AG09309 (cell line): ENCODE measurements around the gene SLC3A2.

Experiments
- DNase-seq: peaks from one replicate; pipeline ENCODE4 v3.0.0-alpha.2; 2010; ENCODE audit warnings: low read depth
- H3K4me3 ChIP-seq: 2 replicates; pipeline ENCODE4 v1.5.1; 2011; ENCODE audit warnings: mild to moderate bottlenecking, low read depth, low read length, moderate library complexity; ENCODE audit not compliant: control insufficient read depth
- TF ChIP-seq, protein P1 (sequence below): IDR thresholded peaks from 2 replicates; pipeline ENCODE4 v1.5.1; 2011; ENCODE audit warnings: mild to moderate bottlenecking, low read depth, low read length, inconsistent platforms; ENCODE audit not compliant: insufficient read depth, control insufficient read depth; ENCODE audit errors: missing control alignments

SLC3A2 gene

DNA sequence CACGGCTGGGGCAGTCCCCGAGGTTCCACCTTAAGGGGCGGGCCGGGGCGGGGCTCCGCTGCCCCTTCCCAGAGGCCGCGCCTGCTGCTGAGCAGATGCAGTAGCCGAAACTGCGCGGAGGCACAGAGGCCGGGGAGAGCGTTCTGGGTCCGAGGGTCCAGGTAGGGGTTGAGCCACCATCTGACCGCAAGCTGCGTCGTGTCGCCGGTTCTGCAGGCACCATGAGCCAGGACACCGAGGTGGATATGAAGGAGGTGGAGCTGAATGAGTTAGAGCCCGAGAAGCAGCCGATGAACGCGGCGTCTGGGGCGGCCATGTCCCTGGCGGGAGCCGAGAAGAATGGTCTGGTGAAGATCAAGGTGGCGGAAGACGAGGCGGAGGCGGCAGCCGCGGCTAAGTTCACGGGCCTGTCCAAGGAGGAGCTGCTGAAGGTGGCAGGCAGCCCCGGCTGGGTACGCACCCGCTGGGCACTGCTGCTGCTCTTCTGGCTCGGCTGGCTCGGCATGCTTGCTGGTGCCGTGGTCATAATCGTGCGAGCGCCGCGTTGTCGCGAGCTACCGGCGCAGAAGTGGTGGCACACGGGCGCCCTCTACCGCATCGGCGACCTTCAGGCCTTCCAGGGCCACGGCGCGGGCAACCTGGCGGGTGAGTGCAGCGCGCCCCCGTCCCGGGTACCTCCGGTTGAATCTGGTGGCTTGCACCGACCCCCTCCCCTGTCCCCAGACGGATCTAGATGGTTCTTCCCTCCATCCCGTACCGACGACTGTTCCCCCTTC lies at the start of gene SLC3A2:
TSS of gene SLC3A2 (plus strand) at position 94 of the 776 bp plus-strand sequence. CDS start at position 222, 128 bp downstream.
- H3K4me3 ChIP-seq, result peak within 1 kb of the TSS; percentile 96
- DNase-seq, result peak; percentile 50
- TF ChIP-seq, protein P1, sequence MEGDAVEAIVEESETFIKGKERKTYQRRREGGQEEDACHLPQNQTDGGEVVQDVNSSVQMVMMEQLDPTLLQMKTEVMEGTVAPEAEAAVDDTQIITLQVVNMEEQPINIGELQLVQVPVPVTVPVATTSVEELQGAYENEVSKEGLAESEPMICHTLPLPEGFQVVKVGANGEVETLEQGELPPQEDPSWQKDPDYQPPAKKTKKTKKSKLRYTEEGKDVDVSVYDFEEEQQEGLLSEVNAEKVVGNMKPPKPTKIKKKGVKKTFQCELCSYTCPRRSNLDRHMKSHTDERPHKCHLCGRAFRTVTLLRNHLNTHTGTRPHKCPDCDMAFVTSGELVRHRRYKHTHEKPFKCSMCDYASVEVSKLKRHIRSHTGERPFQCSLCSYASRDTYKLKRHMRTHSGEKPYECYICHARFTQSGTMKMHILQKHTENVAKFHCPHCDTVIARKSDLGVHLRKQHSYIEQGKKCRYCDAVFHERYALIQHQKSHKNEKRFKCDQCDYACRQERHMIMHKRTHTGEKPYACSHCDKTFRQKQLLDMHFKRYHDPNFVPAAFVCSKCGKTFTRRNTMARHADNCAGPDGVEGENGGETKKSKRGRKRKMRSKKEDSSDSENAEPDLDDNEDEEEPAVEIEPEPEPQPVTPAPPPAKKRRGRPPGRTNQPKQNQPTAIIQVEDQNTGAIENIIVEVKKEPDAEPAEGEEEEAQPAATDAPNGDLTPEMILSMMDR, result peak; percentile 70

DNA sequence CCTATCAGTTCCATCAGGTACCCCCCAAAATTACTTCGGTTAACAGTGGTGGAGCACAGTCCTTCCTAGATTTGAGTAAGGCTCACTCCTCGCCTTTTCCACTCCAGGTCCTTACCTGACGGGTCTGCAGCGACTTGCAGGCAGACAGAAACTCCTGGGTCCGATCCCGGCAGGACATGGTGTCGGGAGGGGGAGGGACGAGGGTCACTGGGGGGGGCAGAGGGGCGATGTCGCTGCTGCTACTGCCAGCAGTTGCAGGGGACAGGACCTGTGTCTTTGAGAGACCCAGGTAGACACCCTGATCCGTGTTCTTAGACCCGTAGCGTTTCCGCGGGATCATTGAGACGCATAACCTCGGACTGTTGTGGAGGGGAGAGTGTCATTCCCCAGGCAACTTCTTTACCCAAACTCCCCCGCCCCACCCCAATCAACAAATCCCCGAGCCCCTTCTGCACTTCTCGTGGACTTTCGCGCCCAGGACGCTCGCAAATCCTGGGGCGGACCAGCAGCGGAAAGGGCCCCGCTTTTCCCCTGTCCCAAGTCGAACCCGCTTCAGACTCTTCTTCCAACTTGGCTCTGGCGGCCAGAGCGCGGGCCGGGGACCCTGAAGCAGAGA lies 49.7 kb upstream of the SLC3A2 start:
- peak overlapping the region; percentile 97 for H3K4me3 ChIP-seq
- DNase-seq, result no peak
- TF ChIP-seq, protein P1, result no peak

DNA sequence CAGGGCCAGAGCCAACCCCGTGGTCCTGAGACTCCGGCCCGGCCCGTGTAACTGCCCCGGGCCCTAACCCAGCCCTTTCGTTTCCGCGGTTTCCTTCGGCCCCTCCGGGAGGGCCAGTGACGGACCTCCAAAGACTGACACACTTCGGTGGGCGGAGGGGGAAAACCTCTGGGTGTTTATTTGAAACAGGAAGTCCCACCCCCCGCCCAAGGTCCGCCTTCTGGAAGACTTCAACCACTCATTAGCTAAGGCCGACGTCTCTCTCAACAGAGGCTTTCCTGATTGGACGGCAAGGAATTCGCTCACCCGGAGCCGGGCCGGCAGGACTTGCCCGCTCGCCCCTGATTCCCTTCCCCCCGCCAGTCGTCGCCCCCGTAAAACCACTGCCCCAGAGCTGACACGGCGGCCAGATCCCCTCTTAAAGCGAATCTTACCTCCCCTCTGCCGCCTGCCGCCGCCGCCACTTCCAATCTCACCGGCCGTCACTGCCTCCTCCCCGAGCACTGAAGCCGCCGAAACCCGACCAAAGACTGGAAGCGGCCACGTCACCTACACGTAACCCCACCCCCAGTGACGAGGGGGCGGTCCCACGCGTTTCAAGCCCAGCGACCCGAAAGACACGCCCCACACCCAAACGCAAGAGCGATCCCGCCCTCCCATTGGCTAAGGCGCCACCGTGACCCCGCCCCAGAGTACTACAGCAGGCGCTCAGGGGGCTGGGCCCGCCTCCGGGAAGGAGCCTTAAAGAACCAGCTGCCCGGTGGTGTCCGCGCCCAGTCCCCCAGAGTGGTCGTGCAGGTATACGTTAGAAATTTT lies 49.0 kb upstream of the SLC3A2 start, which contains the start of gene STX5:
TSS of gene STX5 (minus strand) at position 532 of the 816 bp plus-strand sequence. CDS start 808 bp downstream, outside the sequence.
- H3K4me3 ChIP-seq, result peak within 1 kb of the TSS; percentile 97
- TF ChIP-seq, protein P1, result no peak
- peak; percentile 94 for DNase-seq

DNA sequence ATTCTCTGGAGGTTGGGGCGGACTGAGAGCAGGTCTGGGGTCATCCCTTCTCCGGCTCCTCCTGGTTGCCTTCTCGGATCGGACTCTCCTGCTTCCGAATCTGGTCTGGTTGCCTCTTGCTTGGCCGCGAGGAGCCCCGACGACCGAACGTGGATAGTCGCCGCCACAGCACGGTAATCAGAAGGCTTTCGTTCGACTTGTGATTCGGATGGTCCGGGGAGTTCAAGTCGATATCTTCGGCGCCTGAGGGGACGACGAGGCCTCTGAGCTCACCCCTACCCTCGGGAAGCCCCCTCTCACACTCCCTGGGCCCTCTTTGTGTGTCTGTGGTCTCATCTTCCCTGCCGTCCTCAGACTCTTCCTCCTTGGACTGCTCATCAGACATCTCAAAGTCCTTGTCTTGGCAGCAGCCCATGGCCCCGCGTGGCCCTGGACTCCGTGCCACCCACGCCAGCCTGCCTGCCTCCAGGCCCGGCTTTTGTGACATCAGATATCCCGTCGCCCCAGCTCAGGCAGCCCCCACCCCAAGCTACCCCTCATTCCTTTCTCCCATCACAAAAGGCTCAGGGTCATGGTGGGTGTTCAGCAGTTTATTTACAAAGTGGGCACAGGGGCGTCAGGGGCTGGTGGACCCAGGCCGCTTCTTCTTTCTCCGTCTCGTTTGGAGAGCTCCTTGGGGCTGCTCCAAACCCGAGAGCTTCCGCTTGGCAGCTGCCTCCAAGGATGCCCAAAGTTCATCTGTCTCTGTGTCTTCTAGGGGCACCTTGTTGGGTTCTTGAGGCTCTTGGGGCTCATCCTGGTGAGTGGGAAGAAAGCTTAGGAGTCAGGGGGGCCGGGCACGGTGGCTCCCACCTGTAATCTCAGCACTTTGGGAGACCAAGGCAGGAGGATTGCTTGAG lies 48.1 kb upstream of the SLC3A2 start, which contains the start of gene TEX54:
TSS of gene TEX54 (minus strand) at position 506 of the 899 bp plus-strand sequence.
- H3K4me3 ChIP-seq, result peak within 1 kb of the TSS; percentile 97
- DNase-seq, result no peak
- TF ChIP-seq, protein P1, result no peak

DNA sequence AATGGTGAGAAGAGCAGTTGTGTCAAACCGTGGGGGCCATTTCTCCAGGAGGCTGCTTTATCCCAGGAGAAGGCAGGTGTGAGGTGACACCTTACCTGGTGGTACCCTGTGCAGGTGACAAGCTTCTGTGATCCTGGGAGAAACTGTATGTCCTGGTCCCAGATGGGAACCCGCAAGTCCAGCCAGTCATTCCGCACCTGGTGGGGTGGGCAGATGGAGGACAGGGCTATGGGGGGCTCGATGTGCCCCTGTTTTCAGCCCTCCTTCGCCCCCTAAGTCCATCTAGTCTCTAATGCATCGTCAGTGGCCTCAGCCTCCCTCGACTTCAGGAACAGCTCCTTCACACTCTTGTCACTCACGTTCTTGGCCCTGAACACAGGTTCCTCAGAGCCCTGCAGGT lies 45.4 kb upstream of the SLC3A2 start:
- no peak for DNase-seq
- no peak overlapping the region for H3K4me3 ChIP-seq
- TF ChIP-seq, protein P1, result no peak
